ENCODE measurements around the gene TCN2.
A peak's percentile ranks its signal among the peaks of the same experiment; 100 is the strongest.
"Not testable (repeated sequence)": the region's sequence is repeated elsewhere in the genome, so short reads cannot be mapped to it uniquely, and the experiment has no call there.

Gene TCN2

GRCh38 chr22:30647536-30647935 lies 40.6 kb downstream of the TCN2 start:
- DNase-seq (ENCODE audit: low read depth in 2 of 2), result no peak

GRCh38 chr22:30648825-30649224 lies 41.9 kb downstream of the TCN2 start:
- DNase-seq (ENCODE audit: low read depth in 2 of 2), result no peak

- peak; percentile 76 to 86 for DNase-seq (ENCODE audit: low read depth in 2 of 2)
Measured at GRCh38 chr22:30649430-30650007, 42.5 kb downstream of the TCN2 start.

GRCh38 chr22:30650508-30651116 lies 43.6 kb downstream of the TCN2 start:
- DNase-seq (ENCODE audit: low read depth in 2 of 2), result no peak

GRCh38 chr22:30652852-30653251 lies 45.9 kb downstream of the TCN2 start:
- no peak for DNase-seq (ENCODE audit: low read depth in 2 of 2)

GRCh38 chr22:30654361-30654760 lies 47.4 kb downstream of the TCN2 start:
- DNase-seq (ENCODE audit: low read depth in 2 of 2), result no peak

DNA sequence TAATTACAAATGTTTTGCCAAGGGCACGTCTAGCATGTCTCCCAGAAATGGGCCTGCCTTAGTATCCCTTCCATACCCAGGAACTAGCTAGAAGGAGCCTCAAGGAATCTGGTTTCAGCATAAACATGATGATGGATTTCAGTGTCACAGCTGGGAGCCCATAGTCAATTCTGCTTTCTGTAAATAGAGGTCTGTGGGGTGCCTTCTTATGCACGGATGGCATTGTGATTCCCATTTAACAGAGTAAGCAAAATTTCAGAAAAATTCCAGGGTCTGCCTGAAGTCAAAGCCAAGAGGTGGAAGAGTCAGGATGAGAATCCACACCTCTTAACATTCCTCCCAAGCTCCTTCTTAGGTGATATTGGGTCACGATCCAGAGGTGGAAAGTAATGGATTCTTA lies 48.6 kb downstream of the TCN2 start:
- no peak for DNase-seq (ENCODE audit: low read depth in 2 of 2)

- DNase-seq (ENCODE audit: low read depth in 2 of 2), result no peak
Measured at GRCh38 chr22:30662040-30662439, 55.1 kb downstream of the TCN2 start.

DNA sequence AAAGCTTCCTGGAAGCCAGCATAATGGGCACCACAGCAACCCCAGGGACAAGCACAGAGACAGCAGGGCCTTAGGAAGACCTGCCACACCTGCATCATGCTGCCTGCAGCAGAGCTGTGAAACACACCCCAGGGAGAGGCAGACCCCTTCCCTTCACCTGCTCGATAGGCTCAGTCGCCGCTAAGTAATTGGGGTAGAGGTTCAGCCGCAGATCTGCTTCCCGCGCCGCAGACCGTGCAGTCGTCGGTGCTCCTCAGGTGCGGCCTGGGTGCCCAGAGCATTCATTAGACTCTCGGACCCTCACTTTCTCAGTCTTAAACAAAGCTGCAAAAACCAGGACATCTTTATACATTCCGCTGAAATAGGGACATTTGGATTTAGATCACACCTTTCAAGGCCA lies 57.8 kb downstream of the TCN2 start:
- no peak for DNase-seq (ENCODE audit: low read depth in 2 of 2)

DNA sequence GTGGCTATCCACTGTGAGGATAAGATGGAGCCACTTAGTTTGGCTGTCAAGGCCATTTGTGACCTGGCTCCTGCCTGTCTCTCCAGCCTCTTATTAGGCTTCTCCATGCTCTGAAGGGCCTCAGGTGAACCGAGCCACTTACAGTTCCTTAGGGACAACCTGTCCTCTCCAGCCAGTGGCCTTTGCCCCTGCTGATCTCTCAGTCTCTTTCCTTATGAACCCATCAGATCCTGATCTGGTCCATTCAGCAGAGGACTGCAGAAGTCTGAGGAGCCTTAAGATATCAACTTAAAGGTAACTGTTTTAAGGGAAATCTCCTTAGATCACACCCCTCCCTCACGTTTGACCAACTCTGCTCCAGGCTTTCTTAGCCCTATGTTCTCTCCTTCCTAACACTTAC lies 58.3 kb downstream of the TCN2 start:
- DNase-seq (ENCODE audit: low read depth in 2 of 2), result no peak

DNA sequence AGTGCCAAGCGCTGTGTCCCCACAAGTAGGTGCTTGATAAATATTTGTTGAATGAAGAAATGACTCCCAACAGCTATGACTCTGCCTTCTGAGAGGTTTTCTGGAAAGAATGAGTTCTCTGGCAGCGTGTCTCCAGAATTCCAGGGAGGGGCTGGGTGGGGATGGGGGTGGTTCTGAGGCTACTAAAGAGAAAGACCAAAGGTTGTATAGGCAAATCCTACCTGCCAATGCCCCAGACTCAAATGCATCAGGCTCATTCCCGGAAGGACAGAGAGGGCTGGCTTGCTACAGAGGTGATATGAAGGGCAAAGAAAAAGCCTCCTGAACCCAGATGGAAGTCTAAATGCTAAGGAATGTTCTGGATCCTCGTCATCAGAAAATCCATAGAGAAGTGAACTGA lies 58.8 kb downstream of the TCN2 start:
- no peak for DNase-seq (ENCODE audit: low read depth in 2 of 2)

- DNase-seq (ENCODE audit: low read depth in 2 of 2), result no peak
Measured at GRCh38 chr22:30667107-30667493, 60.1 kb downstream of the TCN2 start.

DNA sequence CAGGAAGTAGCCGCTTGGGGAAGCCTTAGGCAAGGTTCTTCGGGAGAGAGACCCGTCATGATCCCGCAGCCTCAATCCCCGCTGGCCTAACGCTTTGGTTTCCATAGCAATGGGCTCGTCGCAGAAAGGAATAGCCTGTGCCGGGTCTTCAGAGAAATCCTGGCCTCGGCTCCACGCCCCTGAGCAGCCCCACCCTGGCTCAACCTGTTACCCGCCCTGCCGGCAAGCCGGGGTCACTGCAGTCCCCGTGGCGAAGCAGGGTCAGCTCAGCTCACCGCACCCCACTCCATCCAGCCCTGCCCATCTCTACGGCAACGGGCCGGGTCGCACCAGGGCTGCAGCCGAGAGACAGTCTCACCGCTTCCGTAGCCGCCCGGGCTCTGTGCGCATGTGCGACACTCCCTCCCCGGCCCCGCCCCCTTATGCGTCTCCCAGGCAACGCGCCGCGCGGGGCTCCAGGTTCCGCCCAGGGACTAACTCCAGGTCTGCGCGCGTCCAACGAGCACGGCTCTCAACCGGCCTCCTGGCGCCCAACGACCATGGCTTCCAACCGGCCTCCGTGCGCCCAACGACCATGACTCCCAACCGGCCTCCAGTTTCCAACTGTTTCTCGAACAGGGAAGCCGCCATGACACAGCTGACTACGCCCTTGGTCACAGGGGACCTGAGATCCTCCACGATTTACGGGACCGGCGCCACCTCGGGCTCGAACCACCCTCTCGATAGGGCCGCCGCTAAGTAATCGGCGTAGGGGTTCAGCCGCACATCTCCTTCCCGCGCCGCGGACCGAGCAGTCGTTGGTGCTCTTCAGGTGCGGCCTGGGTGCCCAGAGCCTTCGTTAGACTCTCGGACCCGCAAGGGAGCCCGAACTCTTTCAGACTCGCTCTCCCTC lies 60.8 kb downstream of the TCN2 start, which contains the start of gene DUSP18:
TSS of gene DUSP18 (minus strand) at position 382 of the 892 bp plus-strand sequence. CDS start 3,872 bp downstream, outside the sequence.
- DNase-seq (ENCODE audit: low read depth in 2 of 2), result peak; percentile 91 to 95

GRCh38 chr22:30668386-30668710 lies 61.4 kb downstream of the TCN2 start:
- DNase-seq (ENCODE audit: low read depth in 2 of 2), result no peak

GRCh38 chr22:30671071-30671470 lies 64.1 kb downstream of the TCN2 start:
- no peak for DNase-seq (ENCODE audit: low read depth in 2 of 2)

DNA sequence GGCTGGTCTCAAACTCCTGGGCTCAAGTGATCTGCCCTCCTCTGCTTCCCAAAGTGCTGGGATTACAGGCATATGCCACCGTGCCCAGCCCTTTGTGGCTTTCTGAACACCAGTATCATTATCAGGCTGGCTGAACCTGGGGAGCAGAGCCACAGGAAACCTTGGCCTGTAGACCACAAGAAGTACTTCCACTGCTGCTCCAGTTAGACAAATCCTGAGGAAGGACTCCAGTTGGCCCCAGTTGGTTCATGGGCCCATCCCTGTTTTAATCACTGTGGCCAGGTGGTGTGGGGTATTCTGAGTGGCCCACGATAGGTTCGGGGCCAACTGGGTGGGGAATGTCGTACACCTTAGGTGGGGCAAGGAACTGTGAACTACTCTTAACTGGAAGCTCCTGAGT lies 66.2 kb downstream of the TCN2 start:
- DNase-seq (ENCODE audit: low read depth in 2 of 2), result no peak

DNA sequence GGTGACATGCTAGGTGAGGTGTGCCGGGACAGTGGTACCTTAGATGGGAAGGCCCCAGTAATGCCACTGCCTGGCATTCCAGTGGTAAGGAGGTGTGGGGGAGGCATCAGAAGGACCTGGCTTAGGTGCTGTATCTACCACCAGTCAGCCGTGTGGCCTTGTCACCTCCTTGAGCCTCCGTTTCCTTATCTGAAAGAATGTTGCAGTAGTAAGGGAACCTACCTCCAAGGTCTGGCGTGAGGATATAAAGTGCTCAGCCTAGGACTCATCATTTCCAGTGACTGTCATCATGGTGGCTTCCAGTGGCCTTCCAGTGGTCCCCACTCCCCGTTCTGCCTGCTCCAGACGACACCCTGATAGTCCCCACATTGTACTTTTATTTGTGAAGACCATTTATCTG lies 67.5 kb downstream of the TCN2 start:
- DNase-seq (ENCODE audit: low read depth in 2 of 2), result no peak

GRCh38 chr22:30675436-30675835 lies 68.5 kb downstream of the TCN2 start:
- no peak for DNase-seq (ENCODE audit: low read depth in 2 of 2)

DNA sequence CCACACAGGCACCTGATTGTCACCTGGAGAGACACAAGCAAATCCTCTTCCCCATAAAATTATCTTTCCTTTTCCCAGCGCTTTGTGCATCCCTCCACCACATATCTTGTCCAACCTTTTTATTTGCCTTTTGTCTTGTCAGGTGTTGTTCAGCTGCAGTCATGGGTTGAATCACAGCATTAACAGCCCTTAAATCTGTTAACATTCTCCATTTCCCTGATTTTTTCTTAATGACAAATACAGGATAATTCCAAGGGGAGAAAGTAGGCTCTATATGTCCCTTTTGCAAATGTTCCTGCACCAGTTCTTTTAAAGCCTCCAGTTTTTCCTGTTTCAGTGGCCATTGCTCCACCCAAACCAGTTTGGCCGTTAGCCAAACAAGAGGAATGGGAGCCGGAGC lies 69.6 kb downstream of the TCN2 start:
- not testable (repeated sequence) for DNase-seq (ENCODE audit: low read depth in 2 of 2)
